Ovary (tissue), 3 donors: ENCODE measurements around the gene PRIMA1.

Source experiments
- POLR2A ChIP-seq: fragments of 450-650 bp; IDR thresholded peaks from one replicate; pipeline ENCODE4 v1.6.1; 2017; ENCODE audit warnings: antibody characterized with exemption, mild to moderate bottlenecking, moderate library complexity
- TF ChIP-seq, protein P1 (sequence below), 3 donors: fragments of 450-650 bp in 2 of 3; fragments of 200-600 bp in 1 of 3; IDR thresholded peaks; one replicate each; pipeline versions ENCODE4 v1.5.1 to v1.8.0; 2016 to 2022; ENCODE audit warnings: antibody characterized with exemption in 3 of 3, mild to moderate bottlenecking in 1 of 3
- donor health status: DM: no; HTN: no; CAD: no.

- TF ChIP-seq, protein P1, sequence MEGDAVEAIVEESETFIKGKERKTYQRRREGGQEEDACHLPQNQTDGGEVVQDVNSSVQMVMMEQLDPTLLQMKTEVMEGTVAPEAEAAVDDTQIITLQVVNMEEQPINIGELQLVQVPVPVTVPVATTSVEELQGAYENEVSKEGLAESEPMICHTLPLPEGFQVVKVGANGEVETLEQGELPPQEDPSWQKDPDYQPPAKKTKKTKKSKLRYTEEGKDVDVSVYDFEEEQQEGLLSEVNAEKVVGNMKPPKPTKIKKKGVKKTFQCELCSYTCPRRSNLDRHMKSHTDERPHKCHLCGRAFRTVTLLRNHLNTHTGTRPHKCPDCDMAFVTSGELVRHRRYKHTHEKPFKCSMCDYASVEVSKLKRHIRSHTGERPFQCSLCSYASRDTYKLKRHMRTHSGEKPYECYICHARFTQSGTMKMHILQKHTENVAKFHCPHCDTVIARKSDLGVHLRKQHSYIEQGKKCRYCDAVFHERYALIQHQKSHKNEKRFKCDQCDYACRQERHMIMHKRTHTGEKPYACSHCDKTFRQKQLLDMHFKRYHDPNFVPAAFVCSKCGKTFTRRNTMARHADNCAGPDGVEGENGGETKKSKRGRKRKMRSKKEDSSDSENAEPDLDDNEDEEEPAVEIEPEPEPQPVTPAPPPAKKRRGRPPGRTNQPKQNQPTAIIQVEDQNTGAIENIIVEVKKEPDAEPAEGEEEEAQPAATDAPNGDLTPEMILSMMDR (IDR thresholded peaks at IDR 0.05): no peak
- no peak for TF ChIP-seq POLR2A
These were observed 73.7 kb downstream of the PRIMA1 start for GRCh38 chr14:93714605-93715004.
